Measurements from ENCODE around the gene CFAP251. TPM values are rescaled to one million over a fixed set of nuclear protein-coding genes. Genes with fewer than 3 reads are reported as not detected.

Gene CFAP251
- total and polyA plus RNA-seq, 2 of the 8 experiments (the other 6 are each of a cell fraction or from before 2014, with no cell fraction given), result 1.8 to 2.9 TPM

- CTCF ChIA-PET (ENCODE audit: partially characterized antibody), result interaction anchor here (2.2 kb wide), 2 partner anchors 10 to 70 kb away, joined by 6 to 15 read pairs; no protein-coding TSS in a partner anchor
- no peaks in the 10 kb centered on the region for H3K9me3 ChIP-seq (ENCODE audit: insufficient read depth in 2 of 2, low read depth in 1 of 2, low read length in 1 of 2)
- peak in 1 of 2 experiments; percentile 62 for DNase-seq (ENCODE audit: low read depth in 1 of 2, low spot score in 2 of 2)
- H3K27me3 ChIP-seq (replicated peaks in 1 of 4; ENCODE audit: control insufficient read depth in 3 of 4, extremely low read depth in 1 of 4, insufficient read depth in 3 of 4, low read length in 3 of 4), result peaks cover 3 to 25% (median 16%) of the 10 kb centered on the region in 4 experiments
- H2BK15ac ChIP-seq (ENCODE audit: low read length), result no peak overlapping the region
- WGBS, 2 experiments (ENCODE audit: extremely low coverage in 1 of 2, insufficient coverage in 1 of 2, insufficient read length in 1 of 2, insufficient replicate concordance in 2 of 2, low coverage in 1 of 2, low lambda C conversion rate in 2 of 2, missing lambda C conversion rate in 1 of 2), result 4% methylated on average over 37 of the region's 124 CpGs; no CpG with 5 or more reads in 1 of the 2 experiments
- H2BK20ac ChIP-seq (ENCODE audit: low read length), result no peak overlapping the region
- no peak overlapping the region for H3K27ac ChIP-seq (ENCODE audit: low read depth, low read length)
- peaks cover 14% of the 10 kb centered on the region; the same call in 1 of the 2 replicates for H3K23me2 ChIP-seq (ENCODE audit: low read depth, low read length)
- peaks cover 5% of the 10 kb centered on the region; the same call in 1 of the 2 replicates for H3K79me1 ChIP-seq (ENCODE audit: low read depth, low read length)
- H4K8ac ChIP-seq (ENCODE audit: extremely low read depth, insufficient read depth, low read length), result peak overlapping the region; percentile 98
- no peak overlapping the region for H3K4ac ChIP-seq (replicated peaks; ENCODE audit: insufficient read length, low read depth, low read length)
- TF ChIP-seq, protein P1, sequence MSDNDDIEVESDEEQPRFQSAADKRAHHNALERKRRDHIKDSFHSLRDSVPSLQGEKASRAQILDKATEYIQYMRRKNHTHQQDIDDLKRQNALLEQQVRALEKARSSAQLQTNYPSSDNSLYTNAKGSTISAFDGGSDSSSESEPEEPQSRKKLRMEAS (IDR thresholded peaks at IDR 0.05), result peak; percentile 19; the same call in 1 of the 2 replicates
- TF ChIP-seq SIX5 (IDR thresholded peaks at IDR 0.05; ENCODE audit: low read depth, low read length) (no peak), POLR2A (IDR thresholded peaks at IDR 0.05; ENCODE audit: control extremely low read depth in 1 of 2, low read depth in 2 of 2, low read length in 2 of 2) (0 out of 3 replicates have a peak, but pooled peaks of 1 of the 2 experiments have one; percentile 24), SIRT6 (IDR thresholded peaks at IDR 0.05; ENCODE audit: low read length) (no peak), HDAC6 (IDR thresholded peaks at IDR 0.05; ENCODE audit: low read depth, low read length) (no peak), BRCA1 (IDR thresholded peaks at IDR 0.05; ENCODE audit: low read depth, low read length) (no peak), E2F6 (IDR thresholded peaks at IDR 0.05) (peak; percentile 71), KDM4A (IDR thresholded peaks at IDR 0.05; ENCODE audit: low read depth, low read length, severe bottlenecking) (peak; percentile 53)
- H3K4me1 ChIP-seq (replicated peaks in 1 of 4; ENCODE audit: control insufficient read depth in 3 of 4, insufficient read depth in 4 of 4, low read length in 3 of 4), result peaks cover 0 to 9% (median 7%) of the 10 kb centered on the region in 4 experiments; a peak in 4 of 7 replicates
- no peak overlapping the region for H2AFZ ChIP-seq (ENCODE audit: low read length)
- peaks cover 4 to 29% of the 10 kb centered on the region in 2 experiments; a peak in 3 of 4 replicates for H3K79me2 ChIP-seq (ENCODE audit: control insufficient read depth in 1 of 2, insufficient read depth in 2 of 2, low read length in 2 of 2)
- H3K56ac ChIP-seq (replicated peaks; ENCODE audit: insufficient read length, low read depth, low read length), result no peak overlapping the region
- no peak overlapping the region for H2AK5ac ChIP-seq (ENCODE audit: low read depth, low read length)
- no peak overlapping the region for H3K23ac ChIP-seq (ENCODE audit: insufficient read length)
- H4K91ac ChIP-seq (replicated peaks; ENCODE audit: insufficient read length, low read length), result peak overlapping the region; percentile 39
- H3K36me3 ChIP-seq (ENCODE audit: control insufficient read depth in 2 of 4, insufficient read depth in 4 of 4, low read length in 3 of 4), result no peaks in the 10 kb centered on the region
- no peak overlapping the region for H4K5ac ChIP-seq (ENCODE audit: insufficient read length, low read depth, low read length)
- H4K20me1 ChIP-seq (replicated peaks in 1 of 2; ENCODE audit: control insufficient read depth in 1 of 2, insufficient read depth in 2 of 2, low read length in 2 of 2), result peaks cover 4 to 6% of the 10 kb centered on the region in 2 experiments
- no peak overlapping the region for H3K18ac ChIP-seq (ENCODE audit: extremely low read depth, low read length)
- H3K4me3 ChIP-seq (ENCODE audit: extremely low read depth in 1 of 4, insufficient read depth in 2 of 4, low read depth in 3 of 4, low read length in 4 of 4), result peak overlapping the region; percentile 73 to 87 (median 78)
- H3K4me2 ChIP-seq (ENCODE audit: insufficient read depth in 1 of 2, low read depth in 2 of 2, low read length in 2 of 2), result peak overlapping the region; percentile 69 to 79
- no peak overlapping the region for H2BK5ac ChIP-seq (ENCODE audit: low read depth, low read length)
- no peak overlapping the region for H3K14ac ChIP-seq (ENCODE audit: insufficient read length)
- peak overlapping the region; percentile 51 to 94 (median 58) for H3K9ac ChIP-seq (replicated peaks in 1 of 4; ENCODE audit: extremely low read depth in 1 of 4, low read depth in 3 of 4, low read length in 3 of 4)
- POLR2A ChIA-PET (ENCODE audit: partially characterized antibody), result interaction anchor here (0.5 to 1.2 kb wide), 4 partner anchors 40 to 89 kb away, joined by 3 read pairs; no protein-coding TSS in a partner anchor
- H2BK120ac ChIP-seq (replicated peaks; ENCODE audit: low read depth, low read length), result no peak overlapping the region
- FAIRE-seq, result no peak
- no peak overlapping the region for H2BK12ac ChIP-seq (ENCODE audit: low read depth, low read length)
Observed at GRCh38 chr12:122022393-122023338, 104.3 kb downstream of the CFAP251 start.

Data from H1 (cell line).